ENCODE measurements around the gene IQCE. TPM values are rescaled to one million over a fixed set of nuclear protein-coding genes. Genes with fewer than 3 reads are reported as not detected.

Gene IQCE
- total and polyA plus RNA-seq, 10 of the 15 experiments (the other 5 are each of a cell fraction or from before 2014, with no cell fraction given) = 0.37 to 8.1 (median 3.7) TPM

DNA sequence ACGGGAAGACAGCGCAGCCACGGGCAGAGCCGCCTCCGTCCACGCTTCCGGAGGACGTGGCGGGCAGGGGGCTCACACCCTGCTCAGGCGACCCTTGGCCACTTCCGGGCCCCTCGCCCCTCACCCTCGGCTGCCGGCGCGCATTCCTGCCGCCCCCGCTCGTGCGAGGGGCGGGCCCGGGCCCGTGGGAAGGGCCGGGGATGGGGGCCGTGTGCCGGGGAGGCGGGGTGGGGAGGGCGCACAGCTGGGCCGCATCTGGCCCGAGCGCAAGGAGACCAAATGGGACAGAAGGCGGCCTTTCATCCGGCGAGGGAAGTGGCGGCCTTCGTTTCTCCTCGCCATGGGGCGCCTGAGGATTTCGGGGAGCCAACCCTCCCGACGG lies 40.1 kb upstream of the IQCE start:
- Histone ChIP-seq H3K36me3 (ENCODE audit: control insufficient read depth in 2 of 2, insufficient read depth in 2 of 2, low read length in 1 of 2) (no peaks in the 10 kb centered on the region), H3K4me3 (peak overlapping the region; percentile 58; the same call in 1 of the 2 replicates), H3K9ac (ENCODE audit: control insufficient read depth, insufficient read depth, low read length) (no peak overlapping the region; the same call in 1 of the 2 replicates), H3K27me3 (replicated peaks in 1 of 2; ENCODE audit: control insufficient read depth in 2 of 2, insufficient read depth in 2 of 2, low read length in 1 of 2) (peaks cover 0 to 11% of the 10 kb centered on the region in 2 experiments; a peak in 3 of 4 replicates), H4K20me1 (ENCODE audit: control insufficient read depth, insufficient read depth) (no peaks in the 10 kb centered on the region), H3K9me3 (replicated peaks; ENCODE audit: control insufficient read depth, insufficient read depth, low read length) (no peaks in the 10 kb centered on the region), H3K79me2 (ENCODE audit: control insufficient read depth, insufficient read depth, low read length) (no peaks in the 10 kb centered on the region), H2AFZ (ENCODE audit: control insufficient read depth, low read depth, low read length) (peak overlapping the region; percentile 80), H3K4me2 (ENCODE audit: control insufficient read depth, insufficient read depth) (peak overlapping the region; percentile 94), H3K4me1 (ENCODE audit: control insufficient read depth, insufficient read depth, low read length) (peaks cover 21% of the 10 kb centered on the region), H3K27ac (ENCODE audit: control insufficient read depth, insufficient read depth) (no peak overlapping the region)
- intact Hi-C loops (cut with micrococcal nuclease; ENCODE audit: unreplicated experiment) = no loop called here
- RAD21 ChIA-PET (ENCODE audit: unreplicated experiment) = no interaction called here
- DNase-seq (ENCODE audit: low read depth, low spot score) (no peak), ATAC-seq (no peak), FAIRE-seq (no peak)
- WGBS (ENCODE audit: insufficient coverage, insufficient replicate concordance, low lambda C conversion rate, missing lambda C conversion rate) = 15% methylated on average over 19 of the region's 41 CpGs
- TF ChIP-seq MEF2B (IDR thresholded peaks at IDR 0.05; ENCODE audit: partially characterized antibody, poor library complexity, severe bottlenecking) (peak; percentile 11), EED (IDR thresholded peaks at IDR 0.05; ENCODE audit: low read depth) (no peak), BHLHE40 (IDR thresholded peaks at IDR 0.05; ENCODE audit: borderline replicate concordance in 1 of 2, low read depth in 2 of 2, low read length in 1 of 2) (peak in 1 of 2 experiments; percentile 37; a peak in 1 of 4 replicates), NBN (IDR thresholded peaks at IDR 0.05) (0 out of 2 replicates have a peak, but pooled peaks have one; percentile 20), ESRRA (IDR thresholded peaks at IDR 0.05; ENCODE audit: low read length) (no peak)
- TF ChIP-seq, protein P1, sequence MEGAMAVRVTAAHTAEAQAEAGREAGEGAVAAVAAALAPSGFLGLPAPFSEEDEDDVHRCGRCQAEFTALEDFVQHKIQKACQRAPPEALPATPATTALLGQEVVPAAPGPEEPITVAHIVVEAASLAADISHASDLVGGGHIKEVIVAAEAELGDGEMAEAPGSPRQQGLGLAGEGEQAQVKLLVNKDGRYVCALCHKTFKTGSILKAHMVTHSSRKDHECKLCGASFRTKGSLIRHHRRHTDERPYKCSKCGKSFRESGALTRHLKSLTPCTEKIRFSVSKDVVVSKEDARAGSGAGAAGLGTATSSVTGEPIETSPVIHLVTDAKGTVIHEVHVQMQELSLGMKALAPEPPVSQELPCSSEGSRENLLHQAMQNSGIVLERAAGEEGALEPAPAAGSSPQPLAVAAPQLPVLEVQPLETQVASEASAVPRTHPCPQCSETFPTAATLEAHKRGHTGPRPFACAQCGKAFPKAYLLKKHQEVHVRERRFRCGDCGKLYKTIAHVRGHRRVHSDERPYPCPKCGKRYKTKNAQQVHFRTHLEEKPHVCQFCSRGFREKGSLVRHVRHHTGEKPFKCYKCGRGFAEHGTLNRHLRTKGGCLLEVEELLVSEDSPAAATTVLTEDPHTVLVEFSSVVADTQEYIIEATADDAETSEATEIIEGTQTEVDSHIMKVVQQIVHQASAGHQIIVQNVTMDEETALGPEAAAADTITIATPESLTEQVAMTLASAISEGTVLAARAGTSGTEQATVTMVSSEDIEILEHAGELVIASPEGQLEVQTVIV (IDR thresholded peaks at IDR 0.05; ENCODE audit: borderline replicate concordance, partially characterized antibody) = no peak
- TF ChIP-seq, protein P2, sequence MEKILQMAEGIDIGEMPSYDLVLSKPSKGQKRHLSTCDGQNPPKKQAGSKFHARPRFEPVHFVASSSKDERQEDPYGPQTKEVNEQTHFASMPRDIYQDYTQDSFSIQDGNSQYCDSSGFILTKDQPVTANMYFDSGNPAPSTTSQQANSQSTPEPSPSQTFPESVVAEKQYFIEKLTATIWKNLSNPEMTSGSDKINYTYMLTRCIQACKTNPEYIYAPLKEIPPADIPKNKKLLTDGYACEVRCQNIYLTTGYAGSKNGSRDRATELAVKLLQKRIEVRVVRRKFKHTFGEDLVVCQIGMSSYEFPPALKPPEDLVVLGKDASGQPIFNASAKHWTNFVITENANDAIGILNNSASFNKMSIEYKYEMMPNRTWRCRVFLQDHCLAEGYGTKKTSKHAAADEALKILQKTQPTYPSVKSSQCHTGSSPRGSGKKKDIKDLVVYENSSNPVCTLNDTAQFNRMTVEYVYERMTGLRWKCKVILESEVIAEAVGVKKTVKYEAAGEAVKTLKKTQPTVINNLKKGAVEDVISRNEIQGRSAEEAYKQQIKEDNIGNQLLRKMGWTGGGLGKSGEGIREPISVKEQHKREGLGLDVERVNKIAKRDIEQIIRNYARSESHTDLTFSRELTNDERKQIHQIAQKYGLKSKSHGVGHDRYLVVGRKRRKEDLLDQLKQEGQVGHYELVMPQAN (conservative IDR thresholded peaks at IDR 0.05) = no peak
- POLR2A ChIA-PET = no interaction called here
- SMC1A ChIA-PET (ENCODE audit: uncharacterized antibody, unreplicated experiment) = no interaction called here
- no TSS peak for BruUV-seq (replicated peaks)
- in situ Hi-C loops (cut with MboI) = no loop called here
- CTCF ChIA-PET = no interaction called here
